Forelimb muscle (tissue), 1 donor: ENCODE results near the gene PRKCA. TPM values are rescaled to one million over a fixed set of nuclear protein-coding genes. Genes with fewer than 3 reads are reported as not detected.

Experiments used
- DNase-seq: peaks from one replicate; pipeline ENCODE4 v3.0.0-alpha.2; 2013; ENCODE audit warnings: low read depth
- polyA plus RNA-seq: library from polyadenylated mRNA; unstranded; fragments of 120-200 nt; gene quantifications from one replicate; pipeline ENCODE4 v1.2.1, GENCODE V29; 2013; ENCODE audit not compliant: insufficient read length

The PRKCA gene
- polyA plus RNA-seq, 1 donor, result 2.4 TPM

- DNase-seq, result no peak
Measured at GRCh38 chr17:66574123-66574522, 271.7 kb downstream of the PRKCA start.

DNA sequence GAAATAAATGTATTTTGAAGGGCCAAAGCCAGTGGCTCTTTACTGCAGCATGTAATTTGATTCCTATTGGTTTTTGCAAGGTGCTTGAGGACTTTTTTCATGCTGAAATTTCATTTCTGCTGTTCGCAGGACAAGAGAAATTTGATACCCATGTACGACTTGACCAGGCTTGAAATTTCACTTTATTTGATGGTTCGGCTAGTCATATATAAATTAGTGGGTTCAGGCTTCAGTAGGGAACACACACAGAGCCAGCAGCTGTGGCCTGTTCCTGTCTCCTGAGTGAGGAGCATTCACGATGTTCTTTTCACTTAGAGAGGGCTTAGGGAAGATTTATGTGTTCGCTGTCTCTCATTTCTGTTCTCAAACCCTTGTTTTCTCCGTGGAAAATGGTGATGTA, 274.1 kb downstream of the PRKCA start:
- no peak for DNase-seq

DNA sequence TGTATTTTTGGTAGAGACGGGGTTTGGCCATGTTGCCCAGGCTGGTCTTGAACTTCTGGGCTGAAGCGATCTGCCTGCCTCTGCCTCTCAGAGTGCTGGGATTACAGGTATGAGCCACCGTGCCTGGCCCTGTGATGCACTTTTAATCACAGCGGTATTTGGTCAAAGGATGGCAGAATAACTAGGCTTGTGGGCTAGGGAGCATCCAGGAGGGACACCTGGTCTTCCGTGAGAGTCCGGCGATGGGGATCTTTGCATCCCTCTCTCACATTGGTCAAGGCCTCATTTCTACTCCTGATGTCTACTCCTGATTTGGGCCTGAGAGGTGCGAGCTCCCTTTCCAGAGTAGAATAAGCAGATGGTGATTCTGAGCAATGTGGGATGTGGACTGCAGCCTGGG, 274.6 kb downstream of the PRKCA start:
- DNase-seq, result no peak

- no peak for DNase-seq
Measured at GRCh38 chr17:66578781-66579489, 276.5 kb downstream of the PRKCA start.

GRCh38 chr17:66579556-66579955, 277.1 kb downstream of the PRKCA start:
- no peak for DNase-seq

DNA sequence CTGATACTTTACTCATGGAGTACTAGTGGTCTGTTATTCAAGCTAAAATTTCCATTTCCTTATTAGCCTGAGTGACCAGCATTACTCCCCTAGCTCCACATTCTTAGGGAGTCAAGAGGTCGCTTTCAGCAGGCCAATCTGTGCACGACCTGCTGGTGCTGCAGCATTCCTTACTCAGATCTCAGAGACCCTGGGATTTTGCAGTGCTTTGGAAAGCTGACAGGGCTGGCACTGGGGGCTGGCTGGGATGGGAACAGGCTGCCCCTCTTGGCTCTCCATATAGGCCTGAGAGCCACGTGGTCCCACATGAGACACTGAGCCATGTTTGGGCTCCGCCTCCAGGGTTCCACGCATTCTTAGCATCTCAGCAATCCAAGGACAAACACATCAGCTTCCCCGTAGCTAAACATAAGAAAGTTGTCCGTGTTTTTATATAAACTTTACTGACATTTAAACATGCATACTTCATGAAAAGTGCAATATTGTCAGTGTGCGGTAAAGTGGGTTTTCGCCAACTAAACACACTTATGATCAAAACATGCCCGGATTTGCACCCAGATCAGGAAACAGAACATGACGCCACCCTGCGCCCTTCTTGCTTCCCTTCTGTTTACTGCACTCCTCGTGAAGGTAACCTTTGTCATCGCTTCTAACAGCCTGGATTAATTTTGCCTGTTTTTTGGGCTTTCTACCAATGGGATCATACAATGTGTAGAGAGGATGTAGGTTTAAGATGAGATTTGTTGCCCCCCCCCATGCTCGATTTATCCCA, 278.0 kb downstream of the PRKCA start:
- no peak for DNase-seq

DNA sequence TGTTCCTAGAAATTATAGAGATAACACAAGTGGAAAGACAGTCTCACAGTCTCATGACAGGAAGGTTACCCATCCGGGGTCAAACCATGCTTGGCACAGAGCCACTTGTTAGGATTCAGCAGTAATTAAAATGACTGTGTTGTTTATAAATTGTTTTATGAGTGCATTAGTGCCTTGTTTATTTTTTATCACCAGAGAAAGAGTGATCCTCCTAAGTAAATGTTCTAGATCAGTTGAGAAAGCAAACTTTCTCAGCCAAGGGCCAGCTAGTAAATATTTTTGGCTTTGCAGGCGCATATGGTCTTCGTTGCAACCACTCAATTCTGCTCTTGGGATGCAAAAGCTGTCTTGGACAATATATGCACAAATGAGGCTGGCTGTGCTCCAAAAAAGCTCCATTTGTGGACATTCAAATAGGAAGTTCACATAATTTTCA, 278.6 kb downstream of the PRKCA start:
- DNase-seq, result peak; percentile 77

GRCh38 chr17:66582373-66583111, 280.1 kb downstream of the PRKCA start:
- DNase-seq, result no peak

DNA sequence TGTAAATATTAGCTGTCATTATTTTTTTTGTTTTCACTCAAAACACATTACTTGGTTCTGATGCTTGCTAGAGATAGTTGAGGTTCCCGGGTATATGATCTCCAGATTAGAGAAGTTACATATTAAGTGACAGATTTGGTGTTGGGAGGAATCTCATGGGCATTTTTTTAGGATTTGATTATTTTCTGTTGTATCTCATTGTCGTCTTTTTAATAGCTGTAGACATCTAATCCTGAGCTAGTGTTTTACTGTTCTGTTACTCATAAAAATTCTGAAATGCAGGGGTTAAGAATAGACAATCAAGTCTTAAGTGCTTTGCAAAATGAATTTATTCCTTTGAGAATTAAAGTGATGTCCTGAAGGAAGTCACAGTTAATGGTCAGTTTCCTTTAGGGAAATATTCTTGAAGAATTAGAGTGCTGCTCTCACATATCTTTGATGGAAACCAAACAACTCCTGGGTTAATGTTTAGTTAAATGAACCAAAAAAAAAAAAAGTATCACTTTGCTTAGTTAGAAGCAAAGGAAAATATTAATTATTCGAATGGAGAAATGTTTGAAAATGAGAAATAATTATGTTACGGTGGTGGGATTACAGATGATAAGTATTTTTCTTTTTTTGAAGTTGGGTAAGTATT, 280.8 kb downstream of the PRKCA start:
- DNase-seq, result no peak

GRCh38 chr17:66584927-66585326, 282.5 kb downstream of the PRKCA start:
- DNase-seq, result no peak

- no peak for DNase-seq
Measured at GRCh38 chr17:66585472-66585871, 283.1 kb downstream of the PRKCA start.

DNA sequence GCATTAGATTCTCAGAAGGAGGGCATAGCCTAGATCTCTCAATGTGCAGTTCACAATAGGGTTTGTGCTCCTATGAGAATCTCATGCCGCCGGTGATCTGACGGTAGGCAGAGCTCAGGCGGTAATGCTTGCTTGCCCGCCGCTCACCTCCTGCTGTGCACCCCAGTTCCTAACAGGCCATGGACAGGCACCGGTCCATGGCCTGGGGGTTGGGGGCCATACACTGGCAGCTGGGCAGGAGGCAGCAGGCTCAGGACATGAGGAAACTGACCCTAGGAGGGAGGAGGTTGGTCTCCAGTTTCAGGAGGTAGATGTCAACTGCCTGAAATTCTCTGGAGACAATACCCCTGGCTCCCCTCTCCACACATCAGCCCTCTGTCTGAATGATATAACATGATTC, 287.5 kb downstream of the PRKCA start:
- no peak for DNase-seq

GRCh38 chr17:66593116-66593515, 290.7 kb downstream of the PRKCA start:
- DNase-seq, result no peak

- no peak for DNase-seq
Measured at GRCh38 chr17:66595893-66596292, 293.5 kb downstream of the PRKCA start.

DNA sequence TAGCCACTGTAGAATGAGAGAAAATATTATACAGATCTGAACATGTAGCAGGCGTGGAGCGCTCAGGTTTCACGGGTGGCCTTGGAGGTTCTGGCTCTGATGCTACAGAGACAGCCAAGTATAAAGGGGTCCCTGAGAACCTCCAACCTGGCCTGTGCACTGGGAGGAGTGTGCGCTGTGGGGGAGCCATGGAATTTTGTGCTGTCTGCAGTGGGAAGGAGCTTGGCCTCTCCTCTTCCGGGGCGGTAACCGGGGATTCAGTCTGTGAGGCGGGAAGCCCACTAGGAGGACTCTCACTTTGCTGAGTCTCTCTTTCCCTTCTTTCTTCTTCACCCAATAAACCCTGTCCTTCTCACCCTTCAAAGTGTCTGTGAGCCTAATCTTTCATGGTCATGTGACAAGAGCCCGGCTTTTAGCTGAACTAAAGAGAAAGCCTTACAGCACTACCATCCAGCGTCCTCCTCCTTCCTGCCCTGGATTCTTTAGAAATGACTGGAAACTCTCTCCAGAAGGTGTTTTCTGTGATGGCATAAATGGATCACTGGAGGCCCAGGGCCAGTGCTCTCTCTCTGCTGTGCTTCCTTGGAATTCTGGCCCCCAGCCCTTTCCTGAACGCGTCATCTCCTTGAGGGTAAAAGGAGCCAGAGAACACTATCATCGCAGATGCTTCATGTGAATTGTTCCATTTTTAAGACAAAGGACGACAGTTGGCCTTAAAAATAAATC, 300.4 kb downstream of the PRKCA start:
- no peak for DNase-seq

DNA sequence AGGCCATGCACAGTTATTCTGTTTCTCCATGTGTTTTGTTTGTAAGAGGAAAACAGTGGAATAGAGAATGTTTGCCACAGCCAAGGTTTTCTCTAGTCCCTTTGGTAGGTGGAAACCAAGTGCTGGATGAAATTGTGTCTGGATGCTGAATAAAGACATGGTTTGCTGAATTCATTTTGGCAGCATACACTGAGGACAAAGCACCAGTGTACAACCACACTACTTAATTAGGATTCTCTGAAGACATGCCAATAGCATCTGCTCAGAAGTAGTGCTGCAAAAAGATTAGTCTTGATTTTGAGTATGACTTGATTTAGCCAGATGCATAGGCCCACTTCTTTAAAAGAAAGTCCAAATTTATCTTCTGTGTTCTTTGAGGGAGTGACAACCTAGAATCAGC, 302.0 kb downstream of the PRKCA start:
- no peak for DNase-seq

DNA sequence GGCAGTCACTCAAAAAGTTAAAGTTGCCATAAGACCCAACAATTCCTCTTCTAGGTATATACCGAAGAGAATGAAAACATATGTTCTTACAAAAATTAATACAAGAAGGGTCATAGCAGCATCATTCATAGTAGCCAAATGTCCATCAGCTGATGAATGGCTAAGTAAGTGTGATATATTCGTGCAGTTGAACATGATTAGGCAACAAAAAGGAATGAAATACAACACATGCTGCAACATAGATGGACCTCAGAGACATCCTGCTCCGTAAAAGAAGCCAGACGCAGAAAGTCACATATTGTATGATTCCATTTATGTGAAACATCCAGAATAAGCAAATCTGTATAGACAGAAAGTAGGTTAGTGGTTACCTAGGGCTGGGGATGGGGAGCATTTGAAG, 303.1 kb downstream of the PRKCA start:
- no peak for DNase-seq

- no peak for DNase-seq
Measured at GRCh38 chr17:66610361-66611133, 308.1 kb downstream of the PRKCA start.

DNA sequence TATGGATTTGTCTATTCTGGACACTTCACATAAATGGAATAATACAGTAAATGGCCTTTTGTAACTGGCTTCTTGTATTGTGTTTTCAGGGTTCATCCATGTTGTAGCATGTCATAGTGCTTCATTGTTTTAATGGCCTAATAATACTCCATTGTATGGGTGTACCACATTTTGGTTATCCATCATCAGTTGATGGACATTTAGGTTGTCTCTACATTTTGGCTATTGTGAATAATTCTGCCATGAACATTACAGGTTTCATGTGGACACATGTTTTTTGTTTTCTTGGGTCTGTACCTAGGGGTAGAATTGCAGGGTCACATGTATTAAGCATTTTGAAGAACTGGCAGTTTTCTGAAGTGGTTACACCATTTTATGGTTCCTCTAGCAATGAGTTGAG, 309.0 kb downstream of the PRKCA start:
- DNase-seq, result no peak

DNA sequence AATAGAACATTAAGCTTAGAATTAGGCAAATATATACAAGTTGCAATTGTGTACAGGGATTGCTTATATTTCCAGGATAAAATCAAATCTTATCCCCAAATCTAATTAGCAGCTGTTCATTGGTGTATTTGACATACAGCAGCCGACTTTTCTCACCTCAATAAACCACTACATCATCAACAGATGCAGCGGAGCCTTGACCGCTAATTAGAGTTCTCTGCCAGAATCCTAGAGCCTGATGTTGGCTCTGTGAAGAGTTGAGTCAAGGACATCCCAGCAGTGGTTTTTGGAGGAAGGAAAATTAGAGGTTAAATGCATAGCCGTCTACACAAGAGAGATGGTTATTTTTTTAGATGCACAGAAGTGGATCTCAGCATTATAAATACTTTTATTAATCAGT, 310.6 kb downstream of the PRKCA start:
- no peak for DNase-seq

DNA sequence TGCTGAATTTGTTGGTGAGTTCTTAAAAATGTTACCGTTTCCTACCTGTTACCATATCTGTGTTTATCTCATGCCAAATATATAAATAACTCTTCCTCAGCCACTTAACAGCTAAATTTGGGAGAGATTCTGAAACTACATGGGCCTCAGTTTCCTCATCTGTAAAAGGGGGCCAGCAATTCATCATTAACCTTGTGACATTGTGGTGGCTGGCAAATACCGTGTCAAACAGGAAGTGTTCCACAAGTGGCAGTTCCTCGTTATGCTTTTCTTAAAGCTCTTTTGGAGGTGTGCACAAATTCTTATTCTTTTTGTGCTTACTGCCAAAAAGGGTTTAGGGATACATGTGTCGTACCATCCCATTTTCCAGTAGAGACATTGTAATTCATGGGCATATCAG, 312.1 kb downstream of the PRKCA start:
- no peak for DNase-seq
